Lower leg skin (tissue), 3 donors: ENCODE measurements around the gene PSMB8.

Experiments
- POLR2A ChIP-seq, 2 donors: fragments of 450-650 bp; IDR thresholded peaks; one replicate each; pipeline ENCODE4 v1.6.1; 2016 to 2017; ENCODE audit warnings: antibody characterized with exemption in 2 of 2, mild to moderate bottlenecking in 1 of 2, moderate library complexity in 1 of 2
- TF ChIP-seq, protein P1 (sequence below), 3 donors: fragments of 450-650 bp; IDR thresholded peaks; one replicate each; pipeline ENCODE4 v1.5.1; 2016; ENCODE audit warnings: antibody characterized with exemption in 3 of 3, mild to moderate bottlenecking in 3 of 3, moderate library complexity in 2 of 3

DNA sequence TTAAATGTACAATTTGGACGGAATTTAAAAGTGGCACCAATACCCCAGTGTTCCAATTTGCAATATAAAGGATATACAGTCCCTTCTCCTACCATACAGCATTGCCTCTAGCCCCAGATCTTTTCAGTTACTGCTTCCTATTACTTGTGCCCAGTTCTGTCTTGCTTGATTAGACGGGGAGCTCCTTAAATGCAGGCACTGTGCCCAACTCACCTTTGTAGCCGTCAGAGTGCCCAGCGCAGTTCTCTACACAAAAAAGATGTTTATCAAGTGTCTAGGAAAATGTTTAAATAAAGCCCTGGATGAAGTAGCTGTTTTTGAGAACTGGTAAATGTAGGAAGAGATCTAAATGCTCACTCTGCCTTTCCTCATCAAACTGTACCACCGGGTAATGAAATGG, 12.9 kb downstream of the PSMB8 start:
- TF ChIP-seq POLR2A (IDR thresholded peaks at IDR 0.05) = no peak
- TF ChIP-seq, protein P1, sequence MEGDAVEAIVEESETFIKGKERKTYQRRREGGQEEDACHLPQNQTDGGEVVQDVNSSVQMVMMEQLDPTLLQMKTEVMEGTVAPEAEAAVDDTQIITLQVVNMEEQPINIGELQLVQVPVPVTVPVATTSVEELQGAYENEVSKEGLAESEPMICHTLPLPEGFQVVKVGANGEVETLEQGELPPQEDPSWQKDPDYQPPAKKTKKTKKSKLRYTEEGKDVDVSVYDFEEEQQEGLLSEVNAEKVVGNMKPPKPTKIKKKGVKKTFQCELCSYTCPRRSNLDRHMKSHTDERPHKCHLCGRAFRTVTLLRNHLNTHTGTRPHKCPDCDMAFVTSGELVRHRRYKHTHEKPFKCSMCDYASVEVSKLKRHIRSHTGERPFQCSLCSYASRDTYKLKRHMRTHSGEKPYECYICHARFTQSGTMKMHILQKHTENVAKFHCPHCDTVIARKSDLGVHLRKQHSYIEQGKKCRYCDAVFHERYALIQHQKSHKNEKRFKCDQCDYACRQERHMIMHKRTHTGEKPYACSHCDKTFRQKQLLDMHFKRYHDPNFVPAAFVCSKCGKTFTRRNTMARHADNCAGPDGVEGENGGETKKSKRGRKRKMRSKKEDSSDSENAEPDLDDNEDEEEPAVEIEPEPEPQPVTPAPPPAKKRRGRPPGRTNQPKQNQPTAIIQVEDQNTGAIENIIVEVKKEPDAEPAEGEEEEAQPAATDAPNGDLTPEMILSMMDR (IDR thresholded peaks at IDR 0.05) = no peak
